Cardiac muscle cell (in vitro differentiated cells and primary cell): Measurements from ENCODE around the gene TIFAB. TPM values are rescaled to one million over a fixed set of nuclear protein-coding genes. Genes with fewer than 3 reads are reported as not detected.

Source experiments
- DNase-seq, 2 donors: peaks; one replicate each; pipeline versions ENCODE4 v3.0.0 to v3.0.0-alpha.2; 2010 to 2017; ENCODE audit warnings: low read depth in 1 of 2, low spot score in 1 of 2
- H3K27ac ChIP-seq: fragments of 200-600 bp; sonication (generic); 2 replicates; pipeline ENCODE4 v1.5.1; 2016
- H3K27me3 ChIP-seq: fragments of 200-600 bp; sonication (generic); 2 replicates; pipeline ENCODE4 v1.6.0; 2016; ENCODE audit warnings: control low read depth
- H3K36me3 ChIP-seq: fragments of 200-600 bp; sonication (generic); 2 replicates; pipeline ENCODE4 v1.5.1; 2016; ENCODE audit warnings: control low read depth
- H3K4me1 ChIP-seq: fragments of 200-600 bp; sonication (generic); 2 replicates; pipeline ENCODE4 v1.8.1; 2017; ENCODE audit warnings: low read depth, mild to moderate bottlenecking, mixed run types
- H3K4me3 ChIP-seq: fragments of 200-600 bp; sonication (generic); 2 replicates; pipeline ENCODE4 v1.5.1; 2016; ENCODE audit warnings: mild to moderate bottlenecking
- H3K9me3 ChIP-seq: fragments of 200-600 bp; sonication (generic); 2 replicates; pipeline ENCODE4 v1.5.1; 2017; ENCODE audit warnings: low read depth, mild to moderate bottlenecking, control low read depth
- polyA plus RNA-seq: library from polyadenylated mRNA; unstranded; fragments of >200 nt; fragmentation: Nextera tagmentation; extraction: Ambion mirVana; gene quantifications from 2 replicates; pipeline ENCODE4 v1.2.1, GENCODE V29; 2016
- total RNA-seq: library from RNA; depleted of rRNA; stranded (reverse); fragments of >200 nt; gene quantifications from 2 replicates; pipeline ENCODE4 v1.2.3, GENCODE V29; 2016
- TF ChIP-seq, protein P1 (sequence below): IDR thresholded peaks from 2 replicates; pipeline ENCODE4 v1.5.1; 2012; ENCODE audit warnings: low read depth, mild to moderate bottlenecking, low read length

The TIFAB gene
- total and polyA plus RNA-seq, 2 experiments from 2014 or later, result not detected

DNA sequence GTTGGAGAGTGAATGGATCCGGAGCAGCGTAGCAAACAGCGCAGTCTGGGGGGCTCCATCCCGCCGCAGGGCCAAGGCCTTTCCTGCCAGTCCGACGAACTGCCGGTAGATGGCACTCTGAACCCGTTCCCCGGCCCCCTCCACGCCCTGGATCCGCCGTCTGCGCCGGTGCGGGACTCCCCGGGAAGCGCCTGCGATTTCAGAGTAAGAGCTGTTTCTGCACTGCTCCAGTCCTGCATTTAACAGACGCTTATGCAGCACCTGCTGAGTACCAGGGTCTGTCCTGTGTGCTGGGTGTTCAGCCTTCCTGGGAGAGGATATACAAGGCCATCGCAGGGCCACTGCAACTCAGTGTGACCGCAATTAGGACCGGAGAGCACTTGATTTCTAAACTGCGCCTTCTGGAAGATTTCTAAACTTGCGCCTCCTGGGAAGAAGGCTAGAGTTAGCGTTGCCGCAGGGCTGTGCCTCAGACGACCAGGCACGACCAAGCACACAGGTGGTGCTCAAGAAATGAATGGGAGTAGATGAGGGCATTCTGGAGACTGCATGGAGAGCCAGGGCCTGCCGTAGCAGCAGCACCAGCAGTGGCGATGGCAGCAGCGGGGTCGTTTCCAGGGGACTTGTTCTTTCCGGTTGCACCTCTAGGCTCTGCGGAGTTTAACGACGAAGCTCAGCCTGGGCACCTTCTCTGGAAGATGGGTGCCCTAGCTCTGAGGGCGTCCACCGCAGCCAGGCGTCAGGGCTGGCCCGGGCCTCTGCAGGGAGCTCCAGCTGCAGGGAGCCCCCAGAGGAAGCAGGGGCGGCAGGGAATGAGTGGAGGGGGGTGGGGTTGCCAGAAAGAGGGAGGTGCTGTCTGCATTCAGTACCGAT lies 14.3 kb upstream of the TIFAB start:
- H3K4me3 ChIP-seq, result peak overlapping the region; percentile 10

DNA sequence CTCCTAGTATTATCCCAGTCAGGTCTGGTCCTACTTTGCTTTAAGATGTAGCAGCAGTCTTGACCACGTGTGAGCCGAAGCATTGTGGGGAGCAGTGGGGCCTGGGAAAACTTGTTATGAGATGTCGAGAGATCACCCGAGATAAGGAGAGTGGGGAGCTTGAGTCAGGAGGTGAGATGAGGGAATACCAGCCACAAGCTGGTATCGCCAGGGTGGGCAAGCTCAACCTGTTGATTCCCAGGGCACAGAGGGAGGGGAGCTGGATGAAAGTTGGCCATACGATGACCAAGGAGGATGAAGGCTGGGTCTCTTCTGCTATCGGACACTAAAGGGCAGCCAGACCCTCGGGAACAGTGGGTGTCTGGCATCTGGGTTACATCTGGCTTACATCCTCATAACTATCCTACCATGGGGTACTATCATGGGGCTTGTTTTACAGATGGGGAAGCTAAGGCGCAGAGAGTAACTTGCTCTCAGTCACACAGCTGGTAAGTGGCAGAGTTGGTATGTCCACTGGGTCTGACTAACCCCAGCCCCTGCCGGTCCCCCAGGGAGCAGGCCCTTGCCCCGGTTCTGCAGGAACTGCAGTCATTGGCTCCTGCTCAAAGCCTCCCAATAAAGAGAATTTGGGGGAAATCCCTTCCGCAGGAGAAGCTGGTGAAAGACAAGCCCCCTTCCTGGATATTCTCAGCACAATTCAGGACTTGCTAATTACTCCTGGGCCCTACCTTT lies 13.4 kb upstream of the TIFAB start:
- Histone ChIP-seq H3K36me3 (no peaks in the 10 kb centered on the region), H3K4me1 (peaks cover 5% of the 10 kb centered on the region), H3K27ac (no peak overlapping the region), H3K27me3 (peaks cover 93% of the 10 kb centered on the region), H3K4me3 (no peak overlapping the region), H3K9me3 (no peaks in the 10 kb centered on the region)
- TF ChIP-seq, protein P1, sequence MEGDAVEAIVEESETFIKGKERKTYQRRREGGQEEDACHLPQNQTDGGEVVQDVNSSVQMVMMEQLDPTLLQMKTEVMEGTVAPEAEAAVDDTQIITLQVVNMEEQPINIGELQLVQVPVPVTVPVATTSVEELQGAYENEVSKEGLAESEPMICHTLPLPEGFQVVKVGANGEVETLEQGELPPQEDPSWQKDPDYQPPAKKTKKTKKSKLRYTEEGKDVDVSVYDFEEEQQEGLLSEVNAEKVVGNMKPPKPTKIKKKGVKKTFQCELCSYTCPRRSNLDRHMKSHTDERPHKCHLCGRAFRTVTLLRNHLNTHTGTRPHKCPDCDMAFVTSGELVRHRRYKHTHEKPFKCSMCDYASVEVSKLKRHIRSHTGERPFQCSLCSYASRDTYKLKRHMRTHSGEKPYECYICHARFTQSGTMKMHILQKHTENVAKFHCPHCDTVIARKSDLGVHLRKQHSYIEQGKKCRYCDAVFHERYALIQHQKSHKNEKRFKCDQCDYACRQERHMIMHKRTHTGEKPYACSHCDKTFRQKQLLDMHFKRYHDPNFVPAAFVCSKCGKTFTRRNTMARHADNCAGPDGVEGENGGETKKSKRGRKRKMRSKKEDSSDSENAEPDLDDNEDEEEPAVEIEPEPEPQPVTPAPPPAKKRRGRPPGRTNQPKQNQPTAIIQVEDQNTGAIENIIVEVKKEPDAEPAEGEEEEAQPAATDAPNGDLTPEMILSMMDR, result no peak
- no peak for DNase-seq

More for the DNA sequence above, 14.3 kb upstream of the TIFAB start:
- TF ChIP-seq, protein P1, result peak; percentile 91
- Histone ChIP-seq H3K27ac (no peak overlapping the region), H3K27me3 (peaks cover 94% of the 10 kb centered on the region), H3K4me1 (peaks cover 5% of the 10 kb centered on the region), H3K36me3 (no peaks in the 10 kb centered on the region), H3K9me3 (no peaks in the 10 kb centered on the region)
- DNase-seq, result peak; percentile 79 to 89

GRCh38 chr5:135462304-135462703 lies 10.2 kb upstream of the TIFAB start:
- peaks cover 73% of the 10 kb centered on the region for H3K27me3 ChIP-seq
- DNase-seq, result peak; percentile 47 to 84

DNA sequence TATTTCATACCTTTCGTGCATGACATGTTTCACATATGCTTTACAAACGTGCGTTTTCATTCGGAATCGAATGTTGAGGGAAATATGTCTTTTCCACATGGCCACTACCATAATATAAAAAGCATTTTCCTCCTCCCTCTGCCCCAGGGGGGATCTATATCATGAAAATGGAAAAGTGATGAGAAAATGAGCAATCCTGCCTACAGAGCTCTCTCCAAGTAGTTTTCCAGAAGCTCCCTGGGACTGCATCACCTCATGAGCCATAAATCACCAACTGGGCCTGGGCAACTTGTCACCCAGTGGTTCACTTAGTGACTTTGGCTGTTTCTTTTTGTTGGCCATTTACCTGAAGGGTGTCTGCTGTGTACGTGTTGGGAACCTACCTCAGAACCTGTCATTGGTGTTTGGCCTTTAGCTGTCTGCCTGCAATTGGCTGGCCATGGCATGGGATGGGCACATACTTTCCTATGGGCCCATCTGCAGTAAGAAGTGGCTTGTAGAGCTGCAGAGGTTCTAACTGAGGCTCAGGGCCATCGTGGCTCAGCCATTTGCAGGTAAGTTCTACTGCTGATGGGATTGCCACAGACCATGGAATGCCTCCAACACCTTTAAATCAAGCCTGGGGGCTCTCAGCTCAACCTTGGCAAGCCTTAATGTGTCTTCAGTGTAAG lies 9.5 kb upstream of the TIFAB start:
- peaks cover 68% of the 10 kb centered on the region for H3K27me3 ChIP-seq
- peaks cover 4% of the 10 kb centered on the region for H3K4me1 ChIP-seq

More at GRCh38 chr5:135462304-135462703, 10.2 kb upstream of the TIFAB start:
- Histone ChIP-seq H3K9me3 (no peaks in the 10 kb centered on the region), H3K4me1 (peaks cover 5% of the 10 kb centered on the region), H3K4me3 (no peak overlapping the region), H3K27ac (no peak overlapping the region), H3K36me3 (no peaks in the 10 kb centered on the region)
- TF ChIP-seq, protein P1, result peak; percentile 58

More for the DNA sequence above, 9.5 kb upstream of the TIFAB start:
- TF ChIP-seq, protein P1, result no peak
- H3K9me3 ChIP-seq, result no peaks in the 10 kb centered on the region
- DNase-seq, result no peak
- H3K27ac ChIP-seq, result no peak overlapping the region
- no peaks in the 10 kb centered on the region for H3K36me3 ChIP-seq
- H3K4me3 ChIP-seq, result no peak overlapping the region
